Measurements from ENCODE around the gene PANX2.

The PANX2 gene

GRCh38 chr22:50171319-50171964 is 911 bp downstream of the PANX2 start:
- no peak for DNase-seq

GRCh38 chr22:50171965-50172421 is 1.5 kb downstream of the PANX2 start:
- no peak for DNase-seq

GRCh38 chr22:50173311-50173982 is 2.9 kb downstream of the PANX2 start:
- DNase-seq, result no peak

GRCh38 chr22:50173983-50174355 is 3.4 kb downstream of the PANX2 start:
- DNase-seq, result no peak

GRCh38 chr22:50174382-50175190 is 4.1 kb downstream of the PANX2 start:
- DNase-seq, result no peak

- no peak for DNase-seq
Observed at GRCh38 chr22:50175191-50175461, 4.6 kb downstream of the PANX2 start.

GRCh38 chr22:50175921-50176849 is 5.7 kb downstream of the PANX2 start:
- no peak for DNase-seq

GRCh38 chr22:50176850-50177536 is 6.5 kb downstream of the PANX2 start:
- no peak for DNase-seq

- no peak for DNase-seq
Observed at GRCh38 chr22:50177537-50178470, 7.3 kb downstream of the PANX2 start.

- DNase-seq, result no peak
Observed at GRCh38 chr22:50178471-50178864, 7.9 kb downstream of the PANX2 start.

- no peak for DNase-seq
Observed at GRCh38 chr22:50178871-50179869, 8.6 kb downstream of the PANX2 start.

GRCh38 chr22:50179937-50180726 is 9.6 kb downstream of the PANX2 start:
- DNase-seq, result no peak

- DNase-seq, result no peak
Observed at GRCh38 chr22:50180727-50181521, 10.4 kb downstream of the PANX2 start.

- DNase-seq, result no peak
Observed at GRCh38 chr22:50182176-50183081, 11.9 kb downstream of the PANX2 start.

GRCh38 chr22:50183141-50183971 is 12.8 kb downstream of the PANX2 start:
- no peak for DNase-seq
